ENCODE data around the gene C12orf42. TPM values are rescaled to one million over a fixed set of nuclear protein-coding genes. Genes with fewer than 3 reads are reported as not detected.

The C12orf42 gene
- total RNA-seq, 1 donor from 2014 or later: not detected

DNA sequence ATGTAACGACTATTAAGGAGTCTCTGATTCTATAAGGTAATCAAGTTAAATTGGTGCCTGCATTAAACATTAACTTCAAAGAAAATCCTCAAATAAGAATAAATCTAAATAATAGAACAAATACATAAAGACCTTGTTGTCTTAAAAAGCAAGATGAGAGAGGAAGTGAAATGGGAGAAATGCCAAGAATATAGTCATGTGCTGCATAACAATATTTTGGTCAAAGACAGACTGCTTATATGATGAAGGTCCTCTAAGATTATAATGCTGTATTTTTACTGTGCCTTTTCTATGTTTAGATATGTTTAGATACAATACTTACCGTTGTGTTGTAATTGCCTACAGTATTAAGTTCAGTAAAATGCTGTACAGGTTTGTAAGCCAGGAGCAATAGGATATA is 213.6 kb downstream of the C12orf42 start:
- Histone ChIP-seq H3K27me3 (ENCODE audit: control insufficient read depth, insufficient read depth, low read length) (no peaks in the 10 kb centered on the region), H3K36me3 (ENCODE audit: control insufficient read depth, insufficient read depth, low read length) (no peaks in the 10 kb centered on the region), H3K4me3 (ENCODE audit: low read depth, low read length) (no peak overlapping the region)
- no peak for TF ChIP-seq CTCF (IDR thresholded peaks at IDR 0.05; ENCODE audit: insufficient read depth, low read length, severe bottlenecking)
- FAIRE-seq: no peak
- no peak for DNase-seq (ENCODE audit: low read depth)

DNA sequence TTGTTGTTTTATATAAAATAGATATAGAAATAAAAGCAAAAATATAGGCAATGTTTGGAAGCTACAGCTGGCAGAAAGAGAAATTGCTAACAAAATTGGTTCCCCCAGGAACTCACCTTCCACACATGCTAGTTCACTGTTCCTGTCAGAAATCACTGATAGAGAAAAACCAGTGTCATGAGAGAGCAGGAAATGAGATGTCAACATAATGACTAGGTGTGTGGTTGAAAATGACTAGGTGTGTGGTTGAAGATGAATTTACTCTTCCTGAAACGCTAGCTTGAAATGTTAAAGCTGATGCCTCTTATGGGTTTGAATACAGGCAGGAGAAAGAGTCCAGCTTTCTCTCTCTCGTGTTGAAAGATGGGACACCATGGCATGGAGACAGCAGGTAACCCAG is 216.3 kb downstream of the C12orf42 start:
- no peak for FAIRE-seq
- no peak for TF ChIP-seq CTCF (IDR thresholded peaks at IDR 0.05; ENCODE audit: insufficient read depth, low read length, severe bottlenecking)
- Histone ChIP-seq H3K4me3 (ENCODE audit: low read depth, low read length) (no peak overlapping the region), H3K36me3 (ENCODE audit: control insufficient read depth, insufficient read depth, low read length) (no peaks in the 10 kb centered on the region), H3K27me3 (ENCODE audit: control insufficient read depth, insufficient read depth, low read length) (no peaks in the 10 kb centered on the region)
- peak; percentile 61 for DNase-seq (ENCODE audit: low read depth)

DNA sequence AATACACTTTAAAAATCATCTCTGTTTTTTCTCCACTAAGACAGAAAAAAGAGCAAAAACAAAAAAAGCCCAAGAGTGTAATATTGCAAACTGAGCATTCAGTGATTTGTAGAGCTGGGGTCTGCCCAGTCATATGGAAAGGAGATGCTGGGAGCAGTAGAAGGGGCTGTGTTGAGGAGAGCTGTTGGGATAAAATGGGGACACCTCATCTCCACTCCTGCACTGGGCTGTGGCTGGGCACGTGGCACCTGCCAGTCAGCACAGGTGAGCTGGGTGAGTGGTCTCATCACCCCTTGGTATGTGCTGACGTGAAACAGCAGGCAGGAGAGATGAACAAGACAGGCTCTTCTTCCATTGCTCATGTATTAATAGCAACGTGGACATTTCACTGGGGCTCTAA is 217.4 kb downstream of the C12orf42 start:
- DNase-seq (ENCODE audit: low read depth) (no peak), FAIRE-seq (no peak)
- H3K4me3 ChIP-seq (ENCODE audit: low read depth, low read length): no peak overlapping the region
- H3K36me3 ChIP-seq (ENCODE audit: control insufficient read depth, insufficient read depth, low read length): no peaks in the 10 kb centered on the region
- no peak for TF ChIP-seq CTCF (IDR thresholded peaks at IDR 0.05; ENCODE audit: insufficient read depth, low read length, severe bottlenecking)
- H3K27me3 ChIP-seq (ENCODE audit: control insufficient read depth, insufficient read depth, low read length): no peaks in the 10 kb centered on the region

DNA sequence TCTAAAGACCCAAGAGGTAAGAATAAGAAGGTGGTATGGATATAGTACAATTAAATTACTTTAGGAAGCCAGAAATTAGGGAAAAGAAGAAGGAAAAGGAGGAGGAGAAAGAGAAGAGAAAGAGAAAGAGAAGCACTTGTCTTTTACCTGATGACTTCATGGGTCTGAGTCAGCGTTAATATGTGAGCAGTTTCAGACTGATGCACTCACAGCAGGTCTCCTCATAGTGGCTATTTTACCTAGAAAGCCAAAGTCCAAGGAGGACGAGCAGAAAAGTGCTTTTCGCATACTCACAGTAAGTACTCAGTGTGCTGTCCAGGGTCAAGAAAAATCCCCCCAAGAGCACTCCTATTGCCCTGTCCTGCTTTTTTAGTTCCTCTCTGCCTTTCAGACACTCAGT is 222.1 kb downstream of the C12orf42 start:
- FAIRE-seq (no peak), DNase-seq (ENCODE audit: low read depth) (peak; percentile 38)
- no peak overlapping the region for H3K4me3 ChIP-seq (ENCODE audit: low read depth, low read length)
- TF ChIP-seq CTCF (IDR thresholded peaks at IDR 0.05; ENCODE audit: insufficient read depth, low read length, severe bottlenecking): no peak
- H3K27me3 ChIP-seq (ENCODE audit: control insufficient read depth, insufficient read depth, low read length): no peaks in the 10 kb centered on the region
- H3K36me3 ChIP-seq (ENCODE audit: control insufficient read depth, insufficient read depth, low read length): no peaks in the 10 kb centered on the region

GRCh38 chr12:103272949-103273348 is 222.8 kb downstream of the C12orf42 start:
- no peak for FAIRE-seq
- no peaks in the 10 kb centered on the region for H3K27me3 ChIP-seq (ENCODE audit: control insufficient read depth, insufficient read depth, low read length)
- no peaks in the 10 kb centered on the region for H3K36me3 ChIP-seq (ENCODE audit: control insufficient read depth, insufficient read depth, low read length)
- H3K4me3 ChIP-seq (ENCODE audit: low read depth, low read length): no peak overlapping the region
- TF ChIP-seq CTCF (IDR thresholded peaks at IDR 0.05; ENCODE audit: insufficient read depth, low read length, severe bottlenecking): no peak
- DNase-seq (ENCODE audit: low read depth): peak; percentile 64

DNA sequence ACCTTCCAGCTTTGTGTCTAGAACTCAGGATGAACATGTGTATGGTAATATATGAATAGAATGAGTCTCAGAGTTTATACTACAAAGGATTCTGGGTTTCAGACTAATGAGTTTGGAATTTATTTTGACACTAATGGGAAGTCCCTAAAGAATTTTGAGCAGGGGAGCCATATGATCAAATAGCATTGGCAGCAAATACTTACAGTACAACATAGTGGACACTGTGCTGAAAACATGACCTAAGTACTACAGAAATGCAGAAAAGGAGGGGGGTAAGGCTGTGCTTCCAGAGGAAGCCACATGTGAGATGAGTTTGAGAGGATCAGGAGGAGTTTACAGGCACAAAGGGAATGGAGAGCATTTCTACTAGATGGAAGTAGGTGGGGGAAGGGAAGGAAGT is 225.8 kb downstream of the C12orf42 start:
- no peak for FAIRE-seq
- peak; percentile 40 for DNase-seq (ENCODE audit: low read depth)
- TF ChIP-seq CTCF (IDR thresholded peaks at IDR 0.05; ENCODE audit: insufficient read depth, low read length, severe bottlenecking): no peak
- no peaks in the 10 kb centered on the region for H3K36me3 ChIP-seq (ENCODE audit: control insufficient read depth, insufficient read depth, low read length)
- H3K4me3 ChIP-seq (ENCODE audit: low read depth, low read length): no peak overlapping the region
- H3K27me3 ChIP-seq (ENCODE audit: control insufficient read depth, insufficient read depth, low read length): peaks cover 2% of the 10 kb centered on the region

All from bronchial epithelial cell (primary cell).